ENCODE measurements around the gene HSPB6. TPM values are rescaled to one million over a fixed set of nuclear protein-coding genes. Genes with fewer than 3 reads are reported as not detected.

The HSPB6 gene
- total RNA-seq, 1 donor, result 297 TPM

DNA sequence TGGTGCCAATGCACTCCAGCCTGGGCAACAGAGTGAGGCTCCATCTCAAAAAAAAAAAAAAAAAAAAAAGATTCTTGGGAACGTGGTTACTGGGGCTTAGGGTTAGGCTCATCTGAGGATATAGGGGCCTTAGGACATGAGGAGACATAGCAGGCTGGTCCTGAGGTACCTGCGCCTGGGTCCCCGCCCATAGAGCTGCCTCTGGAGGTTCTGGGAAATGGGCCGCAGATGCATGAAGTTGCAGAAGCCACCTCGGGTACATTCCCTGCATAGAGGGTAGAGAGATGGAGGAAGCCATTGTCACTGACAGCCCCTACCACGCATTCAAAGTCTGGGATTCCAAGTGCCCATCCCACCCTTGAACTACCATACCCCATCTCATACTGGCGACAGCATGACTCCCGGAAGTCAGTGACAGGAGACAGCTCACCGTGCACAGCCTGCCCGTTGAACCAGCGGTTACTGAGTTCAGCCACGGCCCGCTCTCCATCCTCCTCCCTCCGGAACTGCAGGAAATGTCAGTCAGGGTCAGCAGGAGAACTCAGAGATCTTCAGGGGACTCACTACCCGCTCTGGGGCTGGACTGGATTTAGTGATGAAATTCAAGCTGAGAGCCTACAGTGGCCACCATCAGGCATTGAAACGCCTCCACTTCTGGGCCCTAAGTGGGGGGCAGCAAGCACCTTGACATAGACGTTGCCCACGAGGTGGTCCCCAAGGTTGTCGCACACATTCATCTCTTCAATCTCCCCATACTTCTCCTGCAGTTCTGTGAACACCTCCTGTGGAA is 13.0 kb downstream of the HSPB6 start:
- no peak for DNase-seq (ENCODE audit: low read depth)
- TF ChIP-seq, protein P1, sequence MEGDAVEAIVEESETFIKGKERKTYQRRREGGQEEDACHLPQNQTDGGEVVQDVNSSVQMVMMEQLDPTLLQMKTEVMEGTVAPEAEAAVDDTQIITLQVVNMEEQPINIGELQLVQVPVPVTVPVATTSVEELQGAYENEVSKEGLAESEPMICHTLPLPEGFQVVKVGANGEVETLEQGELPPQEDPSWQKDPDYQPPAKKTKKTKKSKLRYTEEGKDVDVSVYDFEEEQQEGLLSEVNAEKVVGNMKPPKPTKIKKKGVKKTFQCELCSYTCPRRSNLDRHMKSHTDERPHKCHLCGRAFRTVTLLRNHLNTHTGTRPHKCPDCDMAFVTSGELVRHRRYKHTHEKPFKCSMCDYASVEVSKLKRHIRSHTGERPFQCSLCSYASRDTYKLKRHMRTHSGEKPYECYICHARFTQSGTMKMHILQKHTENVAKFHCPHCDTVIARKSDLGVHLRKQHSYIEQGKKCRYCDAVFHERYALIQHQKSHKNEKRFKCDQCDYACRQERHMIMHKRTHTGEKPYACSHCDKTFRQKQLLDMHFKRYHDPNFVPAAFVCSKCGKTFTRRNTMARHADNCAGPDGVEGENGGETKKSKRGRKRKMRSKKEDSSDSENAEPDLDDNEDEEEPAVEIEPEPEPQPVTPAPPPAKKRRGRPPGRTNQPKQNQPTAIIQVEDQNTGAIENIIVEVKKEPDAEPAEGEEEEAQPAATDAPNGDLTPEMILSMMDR (IDR thresholded peaks at IDR 0.05; ENCODE audit: insufficient read depth, low read length), result no peak
- H3K4me3 ChIP-seq (ENCODE audit: low read depth, low read length), result no peak overlapping the region

DNA sequence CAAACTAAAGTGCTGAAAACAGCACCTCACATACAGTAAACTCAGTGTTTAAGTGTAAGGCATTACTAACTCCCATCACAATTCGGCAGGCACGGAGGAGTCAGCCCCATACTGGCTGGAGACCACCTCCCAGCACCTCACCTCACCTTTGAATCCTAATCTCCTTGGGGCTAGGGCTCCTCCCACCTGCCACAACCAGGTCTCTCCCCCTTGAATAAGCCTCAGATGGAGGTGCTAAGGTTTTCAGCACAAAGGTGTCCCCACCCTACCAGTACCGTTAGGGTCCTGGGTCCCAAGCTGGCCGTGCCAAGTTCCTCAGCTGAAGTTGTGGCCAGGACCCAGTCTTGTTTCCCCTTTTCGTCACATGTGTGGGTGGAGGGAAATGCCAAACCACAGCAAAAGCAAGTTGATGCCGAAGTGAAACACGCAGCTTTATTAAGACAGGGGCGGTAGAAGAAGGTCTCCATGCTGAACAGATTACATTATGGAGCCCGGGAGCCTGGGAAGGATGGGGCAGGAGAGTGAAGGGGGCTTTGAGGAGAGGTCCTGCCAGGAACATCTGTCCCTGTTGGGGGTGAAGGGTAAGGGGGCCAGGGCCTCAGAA is 14.6 kb downstream of the HSPB6 start, which contains the start of gene IGFLR1:
Gene IGFLR1, minus strand, starts transcription at position 332 of the 604 bp plus-strand sequence. CDS start 1,272 bp downstream, outside the sequence.
- no peak within 1 kb of the TSS for H3K4me3 ChIP-seq (ENCODE audit: low read depth, low read length)
- no peak for DNase-seq (ENCODE audit: low read depth)
- TF ChIP-seq, protein P1 (IDR thresholded peaks at IDR 0.05; ENCODE audit: insufficient read depth, low read length), result no peak

DNA sequence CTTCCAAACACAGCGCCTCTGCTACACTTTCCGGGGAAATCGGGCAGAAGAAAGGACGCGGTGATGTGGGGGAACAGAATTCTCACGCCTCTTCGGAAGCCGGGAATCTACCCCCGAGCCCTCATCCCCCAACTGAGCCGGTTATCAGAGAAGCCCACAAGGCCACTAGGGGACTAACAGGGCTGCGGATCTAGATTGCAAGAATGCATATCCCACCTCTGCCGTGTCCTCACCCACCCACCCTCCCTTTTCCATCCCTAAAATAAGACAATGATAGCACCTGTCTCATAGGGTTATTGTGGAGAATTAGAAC is 15.7 kb downstream of the HSPB6 start:
- TF ChIP-seq, protein P1 (IDR thresholded peaks at IDR 0.05; ENCODE audit: insufficient read depth, low read length), result peak; percentile 0
- peak overlapping the region; percentile 71 for H3K4me3 ChIP-seq (ENCODE audit: low read depth, low read length)
- no peak for DNase-seq (ENCODE audit: low read depth)

DNA sequence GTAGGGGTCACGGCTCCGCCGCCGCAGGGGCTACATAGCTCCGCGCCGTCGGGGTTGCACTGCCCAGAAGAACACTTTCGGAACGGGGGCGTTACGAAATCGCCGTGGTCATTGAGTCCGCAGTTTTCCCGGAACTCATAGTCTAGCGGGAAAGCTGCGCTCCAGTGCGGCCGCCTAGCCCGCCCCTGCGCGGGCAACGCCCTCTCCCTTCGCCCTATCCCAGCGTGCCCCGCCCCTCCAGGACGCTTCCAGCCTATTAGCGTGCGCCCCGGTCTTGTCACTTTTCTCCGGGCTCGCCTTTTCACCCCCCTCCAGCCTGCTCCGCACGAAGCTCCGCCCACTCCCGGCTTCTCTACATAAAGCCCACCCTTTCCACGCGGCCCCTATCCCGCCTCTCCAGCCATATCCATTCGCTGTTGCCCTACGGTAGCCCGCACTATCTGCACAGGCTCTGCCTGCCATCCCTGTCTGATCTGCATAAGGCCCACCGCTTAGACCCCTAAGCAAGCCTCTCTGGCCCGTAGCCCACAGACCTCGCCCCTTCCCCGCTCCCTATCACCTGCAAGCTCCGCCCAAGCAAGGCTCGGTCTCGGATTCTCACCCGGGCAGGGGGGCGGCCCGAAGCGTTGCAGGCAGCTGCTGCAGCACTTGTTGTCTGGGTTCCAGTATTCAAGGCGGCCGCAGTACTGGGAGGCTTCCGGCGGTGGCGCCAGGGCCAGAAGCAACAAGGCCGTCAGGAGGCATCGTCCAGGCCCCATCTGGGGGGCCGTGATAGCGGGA is 16.2 kb downstream of the HSPB6 start:
- DNase-seq (ENCODE audit: low read depth), result peak; percentile 94
- H3K4me3 ChIP-seq (ENCODE audit: low read depth, low read length), result peak overlapping the region; percentile 71
- TF ChIP-seq, protein P1 (IDR thresholded peaks at IDR 0.05; ENCODE audit: insufficient read depth, low read length), result peak; percentile 23

DNA sequence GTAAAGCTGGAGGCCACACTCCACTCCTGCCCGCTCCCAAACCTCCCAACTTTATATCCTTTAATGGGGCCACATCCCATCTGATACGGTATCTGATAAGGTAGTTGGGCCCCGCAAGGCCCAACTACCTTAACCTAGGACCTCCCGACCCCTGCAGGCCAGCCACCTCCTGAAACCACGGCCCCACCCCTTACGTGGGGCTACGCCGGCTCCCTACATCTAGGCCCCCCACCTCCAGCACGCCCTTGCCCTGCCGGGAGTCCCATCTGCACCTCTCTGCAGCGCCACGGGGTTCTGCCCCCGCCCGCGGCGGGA is 16.8 kb downstream of the HSPB6 start:
- DNase-seq (ENCODE audit: low read depth), result no peak
- H3K4me3 ChIP-seq (ENCODE audit: low read depth, low read length), result peak overlapping the region; percentile 71
- TF ChIP-seq, protein P1 (IDR thresholded peaks at IDR 0.05; ENCODE audit: insufficient read depth, low read length), result no peak

DNA sequence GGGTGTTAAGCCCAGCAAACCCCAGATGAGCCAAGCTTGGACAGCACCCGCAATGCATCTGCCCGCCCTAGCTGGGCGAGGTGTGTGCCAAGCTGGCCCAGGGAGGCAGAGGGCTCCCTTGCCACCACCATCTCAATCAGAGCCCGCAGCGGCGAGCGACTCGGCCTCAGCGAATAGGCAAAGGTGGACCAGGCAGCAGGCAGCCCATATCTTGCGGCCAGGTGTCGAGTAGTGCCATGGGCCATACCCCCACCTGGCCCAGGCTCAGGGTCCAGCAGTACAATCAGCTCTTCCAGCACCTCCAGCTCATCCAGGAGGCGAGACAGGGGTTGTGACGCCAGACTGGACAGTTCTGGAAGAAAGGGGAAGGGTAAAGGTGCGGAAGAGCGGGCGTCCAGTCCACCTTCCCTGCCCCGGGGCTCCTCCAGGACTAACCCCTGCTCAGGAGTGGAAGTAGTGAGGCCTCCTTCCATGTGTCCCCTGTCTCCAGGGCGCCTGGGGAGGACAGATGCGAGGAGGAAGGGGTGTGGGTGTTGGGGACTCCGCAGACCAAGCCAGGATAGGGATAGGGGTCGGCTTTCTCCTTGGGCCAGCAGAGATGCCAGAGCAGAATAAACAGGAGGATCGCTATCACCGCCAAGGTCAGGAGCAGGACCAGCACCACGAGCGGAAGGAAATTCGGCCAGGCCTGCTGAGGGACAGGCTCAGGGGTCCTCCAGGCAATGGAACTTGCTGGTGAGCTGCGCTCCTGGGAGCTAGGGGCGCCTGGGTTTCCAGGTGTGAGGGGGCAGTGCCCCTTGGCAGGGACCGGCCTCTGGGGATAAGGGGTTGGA is 17.3 kb downstream of the HSPB6 start:
- H3K4me3 ChIP-seq (ENCODE audit: low read depth, low read length), result peak overlapping the region; percentile 71
- DNase-seq (ENCODE audit: low read depth), result no peak
- TF ChIP-seq, protein P1 (IDR thresholded peaks at IDR 0.05; ENCODE audit: insufficient read depth, low read length), result no peak
